ENCODE results near the gene STXBP4.
A peak's percentile ranks its signal among the peaks of the same experiment; 100 is the strongest.

STXBP4 gene

GRCh38 chr17:55090079-55090492 lies 121.5 kb downstream of the STXBP4 start:
- intact Hi-C loops (cut with DNase I), result no loop called here
- peak in 38 of 42 donors; percentile 2 to 77 (median 36) for DNase-seq

- intact Hi-C loops (cut with DNase I), result no loop called here
- DNase-seq, result no peak
Measured at GRCh38 chr17:55093353-55093752, 124.8 kb downstream of the STXBP4 start.

GRCh38 chr17:55098765-55099164 lies 130.2 kb downstream of the STXBP4 start:
- intact Hi-C loops (cut with DNase I), result no loop called here
- DNase-seq, result no peak

GRCh38 chr17:55110521-55110920 lies 142.0 kb downstream of the STXBP4 start:
- DNase-seq, result no peak
- intact Hi-C loops (cut with DNase I), result no loop called here

- intact Hi-C loops (cut with DNase I), result no loop called here
- DNase-seq, result no peak
Measured at GRCh38 chr17:55114283-55114682, 145.7 kb downstream of the STXBP4 start.

- DNase-seq, result no peak
- intact Hi-C loops (cut with DNase I), result no loop called here
Measured at GRCh38 chr17:55116440-55116914, 147.9 kb downstream of the STXBP4 start.

- intact Hi-C loops (cut with DNase I), result no loop called here
- no peak for DNase-seq
Measured at GRCh38 chr17:55117164-55117563, 148.6 kb downstream of the STXBP4 start.

- intact Hi-C loops (cut with DNase I), result no loop called here
- no peak for DNase-seq
Measured at GRCh38 chr17:55120651-55121050, 152.1 kb downstream of the STXBP4 start.

- intact Hi-C loops (cut with DNase I), result no loop called here
- no peak for DNase-seq
Measured at GRCh38 chr17:55121268-55121667, 152.7 kb downstream of the STXBP4 start.

GRCh38 chr17:55122114-55122513 lies 153.5 kb downstream of the STXBP4 start:
- intact Hi-C loops (cut with DNase I), result no loop called here
- DNase-seq, result no peak

- DNase-seq, result no peak
- intact Hi-C loops (cut with DNase I), result no loop called here
Measured at GRCh38 chr17:55124730-55125360, 156.3 kb downstream of the STXBP4 start.

GRCh38 chr17:55133583-55133982 lies 165.0 kb downstream of the STXBP4 start:
- intact Hi-C loops (cut with DNase I), result no loop called here
- no peak for DNase-seq

GRCh38 chr17:55134486-55135157 lies 166.1 kb downstream of the STXBP4 start:
- intact Hi-C loops (cut with DNase I), result no loop called here

GRCh38 chr17:55140809-55141208 lies 172.2 kb downstream of the STXBP4 start:
- intact Hi-C loops (cut with DNase I), result no loop called here
- no peak for DNase-seq

More at GRCh38 chr17:55134486-55135157, 166.1 kb downstream of the STXBP4 start:
- no peak for DNase-seq

GRCh38 chr17:55144518-55144917 lies 176.0 kb downstream of the STXBP4 start:
- DNase-seq, result no peak
- intact Hi-C loops (cut with DNase I), result no loop called here

- DNase-seq, result no peak
- intact Hi-C loops (cut with DNase I), result no loop called here
Measured at GRCh38 chr17:55149485-55149884, 180.9 kb downstream of the STXBP4 start.

GRCh38 chr17:55152236-55152635 lies 183.7 kb downstream of the STXBP4 start:
- DNase-seq, result no peak
- intact Hi-C loops (cut with DNase I), result no loop called here

- no peak for DNase-seq
- intact Hi-C loops (cut with DNase I), result no loop called here
Measured at GRCh38 chr17:55154101-55154500, 185.5 kb downstream of the STXBP4 start.

- intact Hi-C loops (cut with DNase I), result no loop called here
- DNase-seq, result no peak
Measured at GRCh38 chr17:55155856-55156560, 187.4 kb downstream of the STXBP4 start.

- no peak for DNase-seq
Measured at GRCh38 chr17:55157165-55157564, 188.6 kb downstream of the STXBP4 start.

More at GRCh38 chr17:55157165-55157564, 188.6 kb downstream of the STXBP4 start:
- intact Hi-C loops (cut with DNase I), result no loop called here

Data from head of caudate nucleus (tissue), 42 donors.